Activated CD4-positive, alpha-beta T cell treated with anti-CD3 and anti-CD28 coated beads for 4 hours (primary cell): ENCODE measurements around the gene PCNT.
A peak's percentile ranks its signal among the peaks of the same experiment; 100 is the strongest.
"Not testable (repeated sequence)": the region's sequence is repeated elsewhere in the genome, so short reads cannot be mapped to it uniquely, and the experiment has no call there.

ENCODE experiments used
- DNase-seq, 2 donors: peaks; one replicate each; pipeline ENCODE4 v3.0.0-alpha.2; 2020

Gene PCNT

DNA sequence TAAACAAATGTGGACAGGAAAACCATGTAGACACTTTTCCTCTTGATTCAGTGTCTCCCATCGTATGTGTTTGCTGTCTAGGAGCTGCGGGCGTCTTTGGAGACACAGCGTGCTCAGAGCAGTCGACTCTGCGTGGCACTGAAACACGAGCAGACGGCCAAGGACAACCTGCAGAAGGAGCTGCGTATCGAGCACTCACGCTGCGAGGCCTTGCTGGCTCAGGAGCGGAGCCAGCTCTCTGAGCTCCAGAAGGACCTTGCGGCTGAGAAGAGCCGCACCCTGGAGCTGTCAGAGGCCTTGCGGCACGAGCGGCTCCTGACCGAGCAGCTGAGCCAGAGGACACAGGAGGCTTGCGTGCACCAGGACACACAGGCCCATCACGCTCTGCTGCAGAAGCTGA is 107.5 kb downstream of the PCNT start:
- no peak for DNase-seq

DNA sequence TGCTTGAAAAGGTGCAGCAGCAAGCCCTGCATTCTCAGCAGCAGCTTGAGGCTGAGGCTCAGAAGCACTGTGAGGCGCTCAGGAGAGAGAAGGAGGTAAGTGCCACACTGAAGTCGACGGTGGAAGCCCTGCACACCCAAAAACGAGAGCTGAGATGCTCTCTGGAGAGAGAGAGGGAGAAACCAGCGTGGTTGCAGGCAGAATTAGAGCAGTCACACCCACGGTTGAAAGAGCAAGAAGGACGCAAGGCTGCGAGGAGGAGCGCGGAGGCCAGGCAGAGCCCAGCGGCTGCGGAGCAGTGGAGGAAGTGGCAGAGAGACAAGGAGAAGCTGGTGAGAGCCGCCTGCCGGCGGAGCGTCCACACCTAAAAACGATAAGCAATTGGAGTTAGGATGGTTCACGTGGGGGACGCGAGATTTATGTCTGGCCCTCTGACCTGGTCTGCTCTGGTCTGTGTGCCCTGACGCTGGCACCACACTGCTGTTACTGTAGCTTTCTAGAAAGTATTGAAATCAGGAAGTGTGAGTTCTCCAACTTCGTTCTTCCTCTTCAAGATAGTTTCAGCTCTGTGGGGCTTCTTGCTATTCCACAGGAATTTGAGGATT is 108.0 kb downstream of the PCNT start:
- no peak for DNase-seq

DNA sequence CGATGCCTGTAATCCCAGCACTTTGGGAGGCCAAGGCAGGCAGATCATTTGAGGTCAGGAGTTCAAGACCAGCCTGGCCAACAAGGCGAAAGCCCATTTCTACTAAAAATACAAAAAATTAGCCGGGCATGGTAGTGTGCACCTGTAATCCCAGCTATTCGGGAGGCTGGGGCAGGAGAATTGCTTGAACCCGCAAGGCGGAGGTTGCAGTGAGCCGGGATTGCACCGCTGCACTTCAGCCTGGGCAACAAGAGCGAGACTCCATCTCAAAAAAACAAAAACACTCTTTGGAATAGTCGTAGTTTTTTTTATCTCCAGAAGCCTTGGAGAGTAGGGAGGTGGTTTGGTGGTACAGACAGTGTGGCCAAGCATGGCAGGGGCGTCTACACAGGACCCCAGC is 109.2 kb downstream of the PCNT start:
- DNase-seq, result not testable (repeated sequence)

DNA sequence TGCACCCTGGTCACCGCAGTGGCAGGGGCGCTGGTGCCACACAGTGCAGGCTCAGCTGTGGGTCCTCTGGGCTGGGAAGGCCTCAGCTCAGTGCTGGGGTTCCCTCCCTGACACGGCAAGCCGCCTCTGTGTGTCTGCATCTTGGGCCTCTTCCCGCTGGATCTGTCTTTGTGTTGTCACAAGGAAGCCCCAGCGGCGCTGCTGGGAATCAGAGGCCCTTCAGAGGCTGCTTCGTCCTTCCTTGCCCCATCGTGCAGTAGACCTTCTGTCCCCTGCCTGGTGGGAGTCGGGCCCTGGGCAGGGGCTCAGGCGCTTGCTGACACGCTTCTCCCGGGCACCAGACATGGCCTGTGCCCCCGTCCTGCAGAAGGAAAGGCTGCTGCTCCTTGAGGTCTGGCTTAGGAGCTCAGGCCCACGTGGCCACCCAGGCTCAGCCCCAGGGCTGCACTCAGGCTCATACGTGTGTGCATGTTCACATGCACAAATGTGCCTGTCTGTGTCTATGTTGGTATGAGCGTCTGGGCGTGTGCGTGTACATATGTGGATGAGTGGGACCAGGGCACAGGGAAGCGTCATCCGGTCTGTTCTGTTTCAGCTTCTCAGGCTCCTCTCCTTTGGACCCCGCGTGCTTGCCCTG is 110.5 kb downstream of the PCNT start:
- no peak for DNase-seq

DNA sequence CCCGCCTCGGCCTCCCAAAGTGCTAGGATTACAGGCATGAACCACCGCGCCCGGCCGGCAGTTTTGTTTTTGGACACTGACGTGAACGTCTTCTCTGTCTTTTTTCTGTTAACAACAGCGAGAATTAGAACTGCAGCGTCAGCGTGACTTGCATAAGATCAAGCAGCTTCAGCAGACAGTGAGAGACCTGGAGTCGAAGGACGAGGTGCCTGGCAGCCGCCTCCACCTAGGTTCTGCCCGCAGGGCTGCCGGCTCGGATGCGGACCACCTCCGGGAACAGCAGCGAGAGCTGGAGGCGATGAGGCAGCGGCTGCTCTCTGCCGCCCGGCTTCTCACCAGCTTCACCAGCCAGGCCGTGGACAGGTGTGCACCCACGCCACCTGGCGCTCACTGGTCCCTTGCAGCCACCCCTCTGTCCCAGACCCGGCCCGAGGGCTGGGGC is 111.9 kb downstream of the PCNT start:
- DNase-seq, result no peak

DNA sequence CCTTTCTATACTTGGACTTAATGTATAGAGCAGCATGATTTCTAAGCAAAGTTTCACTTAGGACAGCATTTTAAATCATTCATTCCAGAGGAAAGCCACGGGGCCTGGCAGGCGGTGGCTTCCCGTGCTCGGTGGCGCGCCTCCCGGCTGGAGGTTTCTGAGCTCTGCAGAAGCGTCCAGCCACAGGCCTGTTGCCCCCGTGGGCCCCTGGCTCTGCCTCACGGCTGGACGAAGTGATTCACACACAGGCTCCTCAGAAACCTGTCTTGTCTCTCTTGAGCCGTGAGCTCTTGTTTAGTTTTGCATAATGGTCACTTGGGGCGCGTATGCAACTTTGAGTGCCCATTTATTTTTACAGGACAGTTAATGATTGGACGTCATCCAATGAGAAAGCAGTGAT is 112.7 kb downstream of the PCNT start:
- no peak for DNase-seq

DNA sequence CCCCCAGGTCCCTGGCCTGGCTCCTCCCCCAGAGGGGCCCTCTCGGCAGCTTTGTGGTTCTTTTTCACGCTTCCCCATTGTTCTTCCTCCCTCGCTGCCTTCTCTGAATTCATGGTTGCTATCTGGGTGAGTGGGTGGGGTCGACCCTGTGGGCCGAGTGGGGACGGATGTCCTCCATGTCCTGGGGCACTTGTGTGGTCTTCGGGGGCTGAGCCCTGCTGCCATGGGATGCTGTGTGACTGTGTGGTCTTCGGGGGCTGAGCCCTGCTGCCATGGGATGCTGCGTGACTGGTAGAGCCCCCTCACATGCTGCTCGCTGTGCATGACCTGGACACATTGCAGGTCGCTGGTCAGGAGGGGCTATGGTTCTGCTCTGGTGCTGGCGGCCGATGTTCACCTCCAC is 113.1 kb downstream of the PCNT start:
- DNase-seq, result no peak

DNA sequence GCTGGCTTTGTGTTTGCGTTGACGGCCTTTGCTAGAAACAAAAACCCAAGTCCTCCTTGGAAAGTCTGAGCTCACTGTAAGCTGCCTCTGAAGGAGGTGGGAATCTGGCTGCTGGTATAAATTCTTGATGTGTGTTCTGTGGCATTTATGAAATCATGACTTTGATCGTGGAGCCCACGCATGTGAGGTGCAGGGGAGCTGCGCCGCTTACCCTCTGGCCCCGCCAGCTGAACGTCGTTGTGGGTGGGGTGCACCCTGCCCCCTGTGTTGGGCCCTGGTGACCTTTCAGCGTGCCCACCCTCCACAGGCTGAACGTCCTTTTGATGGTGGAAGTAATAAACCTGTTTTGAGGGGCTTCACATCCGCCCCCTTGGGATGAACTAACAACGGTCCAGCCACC is 113.6 kb downstream of the PCNT start:
- no peak for DNase-seq

DNA sequence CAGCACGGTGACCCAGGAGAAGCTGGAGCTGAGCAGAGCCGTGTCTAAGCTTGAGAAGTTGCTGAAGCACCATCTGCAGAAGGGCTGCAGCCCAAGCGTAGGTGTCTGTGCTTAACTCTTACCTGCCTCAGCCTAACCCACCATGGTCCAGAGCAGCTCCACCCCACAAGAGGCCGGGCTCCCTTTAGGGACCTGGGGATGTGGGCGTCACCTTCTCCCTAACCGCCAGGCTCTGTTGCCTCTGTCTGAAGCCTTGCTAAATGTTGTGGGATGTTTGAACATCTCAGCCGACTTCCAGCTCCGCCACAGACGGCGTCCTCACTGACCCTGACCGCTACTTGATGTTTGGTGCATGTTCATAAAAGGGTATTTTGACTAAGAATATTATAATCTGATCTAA is 114.3 kb downstream of the PCNT start:
- DNase-seq, result no peak

DNA sequence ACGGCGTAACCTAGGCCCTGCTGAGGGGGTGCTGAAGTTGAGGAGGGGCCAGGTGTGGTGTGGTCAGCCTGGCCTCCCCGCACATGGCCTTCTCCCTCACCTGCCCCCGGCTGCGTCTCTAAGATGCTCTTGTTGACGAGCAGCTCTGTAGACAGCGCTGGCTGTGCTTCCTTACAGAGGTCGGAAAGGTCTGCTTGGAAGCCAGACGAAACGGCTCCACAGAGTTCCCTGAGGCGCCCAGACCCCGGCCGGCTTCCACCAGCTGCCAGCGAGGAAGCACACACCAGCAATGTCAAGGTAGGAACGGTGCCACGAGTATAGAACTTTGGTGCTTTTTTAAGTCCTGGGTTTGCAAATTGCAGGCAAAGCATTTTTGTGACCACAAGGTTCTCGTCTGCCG is 116.0 kb downstream of the PCNT start:
- DNase-seq, result no peak

DNA sequence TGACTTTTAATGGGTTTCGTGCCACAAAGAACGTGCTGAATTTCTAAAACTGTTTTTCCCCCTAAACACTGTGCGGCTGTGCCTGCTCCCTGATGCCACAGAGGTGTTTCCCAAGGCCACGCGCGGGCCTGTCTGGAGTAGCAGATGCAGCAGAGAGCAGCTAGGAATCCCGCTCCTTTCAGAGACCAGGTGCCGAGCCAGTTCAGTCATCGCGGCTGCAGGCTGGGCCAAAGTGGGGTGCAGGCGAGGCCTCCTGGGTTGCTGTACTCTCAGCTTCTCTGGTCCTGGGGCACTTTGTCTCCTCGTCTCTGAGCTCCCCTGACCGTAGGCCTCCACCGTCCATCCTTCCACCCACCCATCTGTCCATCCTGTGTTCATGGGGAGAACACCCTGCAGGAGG is 117.4 kb downstream of the PCNT start:
- DNase-seq, result no peak

DNA sequence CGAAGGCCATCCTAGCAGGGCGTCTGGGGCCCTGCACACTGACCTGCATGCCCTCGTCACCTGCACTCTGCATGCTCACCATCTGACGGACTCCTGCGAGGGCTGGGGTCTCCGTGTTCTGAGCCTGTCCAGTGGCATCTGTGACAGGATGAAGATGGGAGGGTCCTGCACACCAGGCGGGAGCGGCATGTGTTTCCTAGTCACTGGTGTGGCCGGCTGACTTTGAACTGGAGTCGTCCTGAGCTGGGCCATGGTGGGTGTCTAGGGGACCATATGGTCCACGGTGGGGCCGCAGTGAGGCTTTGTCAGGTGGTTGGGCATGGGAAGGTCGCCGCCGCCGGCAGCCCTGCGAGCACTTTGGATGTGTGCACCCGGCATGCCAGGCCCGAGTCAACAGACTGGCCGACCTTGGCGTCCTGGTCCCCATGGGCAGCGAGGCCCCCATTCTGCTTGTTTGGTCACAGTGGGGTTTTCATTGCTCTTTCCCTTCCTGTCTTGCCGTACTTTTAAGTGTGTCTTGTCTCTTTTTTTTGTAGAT is 118.1 kb downstream of the PCNT start:
- DNase-seq, result no peak

DNA sequence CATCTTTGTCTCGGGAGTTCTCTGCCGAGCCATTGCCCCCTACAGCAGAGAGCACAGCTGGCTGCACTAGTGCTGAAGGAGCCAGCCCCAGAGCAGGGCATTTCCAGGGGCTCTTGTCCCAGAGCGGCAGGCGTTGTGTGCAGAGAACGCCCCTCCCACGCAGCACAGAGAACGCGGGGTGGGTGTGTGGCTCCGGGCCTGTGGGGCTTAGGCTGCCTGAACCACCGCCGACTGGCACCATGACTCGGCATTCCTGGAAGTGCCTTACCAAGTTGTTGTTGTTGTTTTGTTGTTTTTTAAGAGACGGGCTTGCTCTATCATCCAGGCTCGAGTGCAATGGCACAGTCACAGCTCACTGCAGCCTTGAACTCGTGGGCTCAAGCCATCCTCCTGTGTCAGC is 119.0 kb downstream of the PCNT start:
- no peak for DNase-seq

DNA sequence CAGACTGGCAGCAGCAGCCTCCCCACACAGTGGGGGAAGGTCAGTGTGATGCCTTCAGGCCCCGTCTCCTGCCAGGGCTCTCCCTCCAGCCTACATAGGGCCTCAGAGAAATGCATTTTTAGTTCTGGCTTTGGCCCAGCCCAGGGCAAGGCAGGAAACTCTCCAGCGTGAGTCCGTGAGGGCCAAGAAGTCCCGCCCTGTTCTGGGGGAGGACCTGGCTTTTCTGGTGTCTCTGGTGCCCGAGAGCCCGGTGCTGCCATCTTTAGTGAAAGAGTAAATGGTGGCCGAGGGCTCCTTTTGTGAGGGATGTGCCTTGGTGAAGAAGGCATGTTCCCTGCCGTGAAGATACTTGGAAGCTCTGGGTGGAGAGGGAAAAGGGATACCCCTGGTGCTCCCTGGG is 120.0 kb downstream of the PCNT start:
- no peak for DNase-seq

DNA sequence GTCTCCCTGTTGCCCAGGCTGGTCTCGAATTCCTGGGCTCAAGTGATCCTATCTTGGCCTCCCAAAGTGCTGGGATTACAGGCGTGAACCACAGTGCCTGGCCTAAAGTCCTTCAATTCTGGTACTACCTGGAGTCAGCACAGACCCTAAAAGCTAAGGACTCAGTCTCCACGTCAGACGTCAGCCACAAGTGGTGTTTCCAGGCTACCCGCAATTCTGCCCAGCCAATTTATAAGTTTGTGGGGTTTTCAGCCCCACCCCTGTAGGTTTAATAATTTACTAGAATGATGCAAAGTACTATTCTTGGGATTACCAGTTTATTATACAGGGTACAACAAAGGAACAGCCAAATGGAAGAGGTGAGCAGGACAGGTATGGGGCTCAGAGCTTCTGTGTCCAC is 124.2 kb downstream of the PCNT start:
- DNase-seq, result no peak

DNA sequence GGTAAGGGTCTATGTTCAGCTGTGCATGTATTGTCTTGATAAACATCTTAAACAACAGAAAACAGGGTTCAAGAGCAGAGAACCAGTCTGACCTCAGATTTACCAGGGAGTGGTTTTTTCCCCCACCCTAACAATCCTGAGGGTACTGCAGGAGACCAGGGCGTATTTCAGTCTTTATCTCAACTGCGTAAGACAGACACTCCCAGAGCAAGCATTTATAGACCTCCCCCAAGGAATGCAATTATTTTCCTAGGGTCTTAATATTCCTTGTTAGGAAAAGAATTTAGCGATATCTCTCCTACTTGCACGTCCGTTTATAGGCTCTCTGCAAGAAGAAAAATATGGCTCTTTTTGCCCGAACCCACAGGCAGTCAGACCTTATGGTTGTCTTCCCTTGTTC is 124.9 kb downstream of the PCNT start:
- not testable (repeated sequence) for DNase-seq

DNA sequence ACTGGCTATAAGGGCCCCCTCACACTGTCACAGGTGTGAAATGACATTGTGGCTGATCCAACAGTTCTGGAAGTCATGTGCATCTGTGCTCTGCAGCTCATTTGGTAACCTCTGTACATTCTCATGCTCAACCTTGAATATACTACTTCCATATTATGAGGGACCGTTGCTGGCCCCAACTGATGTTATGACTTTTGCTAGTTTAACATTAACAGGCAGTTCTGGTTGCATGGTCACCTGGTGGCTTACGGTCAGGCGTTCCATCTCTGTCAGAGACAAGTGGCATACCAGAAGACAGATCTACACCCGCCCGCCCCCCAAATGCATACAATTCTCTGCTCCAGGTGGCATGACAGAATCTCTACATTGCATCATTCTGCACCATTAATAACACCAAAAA is 128.8 kb downstream of the PCNT start:
- no peak for DNase-seq

DNA sequence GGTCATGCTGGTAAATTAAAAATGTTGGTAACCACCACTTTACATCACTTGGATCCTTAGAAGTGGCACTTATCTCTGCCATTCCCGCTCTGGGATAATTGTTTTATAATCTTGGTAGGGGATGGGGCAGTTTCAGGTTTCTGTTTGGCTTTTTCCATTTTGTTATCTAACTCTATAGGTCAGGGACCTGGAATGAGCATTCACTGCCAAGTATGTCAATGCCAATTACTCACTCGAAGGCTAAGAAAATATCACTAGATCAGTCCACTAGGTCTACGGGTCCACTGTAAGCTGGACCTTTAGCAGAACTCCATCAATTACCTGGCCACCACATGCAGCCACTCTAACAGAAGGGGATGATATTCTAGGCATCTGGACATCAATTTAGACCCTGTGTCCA is 130.2 kb downstream of the PCNT start:
- no peak for DNase-seq

DNA sequence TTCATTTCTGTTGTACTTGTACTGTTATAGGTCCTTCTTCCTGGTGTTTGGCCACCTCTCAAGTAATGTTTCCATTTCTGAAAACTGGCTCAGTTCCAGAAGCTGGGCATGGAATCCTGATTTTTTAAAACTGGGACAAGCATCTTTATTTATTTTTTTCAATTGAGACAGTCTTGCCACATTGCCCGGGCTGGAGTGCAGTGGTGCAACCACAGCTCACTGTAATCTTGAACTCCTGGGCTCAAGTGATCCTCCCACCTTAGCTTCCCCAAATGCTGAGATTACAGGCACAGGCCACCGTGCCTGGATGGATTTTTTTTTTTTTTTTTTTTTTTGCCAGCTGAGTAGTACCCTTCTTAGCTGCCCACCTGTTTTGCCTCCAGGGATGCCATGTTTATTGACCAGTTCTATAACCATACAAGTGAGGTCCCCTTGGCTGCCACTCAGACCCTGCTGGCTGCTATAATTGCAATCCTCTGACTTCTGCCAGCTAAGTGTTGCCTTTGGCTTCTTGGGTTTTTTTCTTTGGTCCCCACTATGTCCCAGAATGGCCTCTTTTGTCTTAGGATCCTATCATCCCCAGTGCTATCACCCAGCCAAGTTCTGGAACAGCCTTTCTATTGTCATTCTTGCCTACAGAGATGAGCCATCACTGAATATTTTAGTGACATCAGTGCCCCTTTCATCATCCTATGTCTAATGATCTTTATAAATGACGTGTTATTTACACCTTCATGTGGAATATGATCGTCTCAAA is 130.9 kb downstream of the PCNT start:
- no peak for DNase-seq

DNA sequence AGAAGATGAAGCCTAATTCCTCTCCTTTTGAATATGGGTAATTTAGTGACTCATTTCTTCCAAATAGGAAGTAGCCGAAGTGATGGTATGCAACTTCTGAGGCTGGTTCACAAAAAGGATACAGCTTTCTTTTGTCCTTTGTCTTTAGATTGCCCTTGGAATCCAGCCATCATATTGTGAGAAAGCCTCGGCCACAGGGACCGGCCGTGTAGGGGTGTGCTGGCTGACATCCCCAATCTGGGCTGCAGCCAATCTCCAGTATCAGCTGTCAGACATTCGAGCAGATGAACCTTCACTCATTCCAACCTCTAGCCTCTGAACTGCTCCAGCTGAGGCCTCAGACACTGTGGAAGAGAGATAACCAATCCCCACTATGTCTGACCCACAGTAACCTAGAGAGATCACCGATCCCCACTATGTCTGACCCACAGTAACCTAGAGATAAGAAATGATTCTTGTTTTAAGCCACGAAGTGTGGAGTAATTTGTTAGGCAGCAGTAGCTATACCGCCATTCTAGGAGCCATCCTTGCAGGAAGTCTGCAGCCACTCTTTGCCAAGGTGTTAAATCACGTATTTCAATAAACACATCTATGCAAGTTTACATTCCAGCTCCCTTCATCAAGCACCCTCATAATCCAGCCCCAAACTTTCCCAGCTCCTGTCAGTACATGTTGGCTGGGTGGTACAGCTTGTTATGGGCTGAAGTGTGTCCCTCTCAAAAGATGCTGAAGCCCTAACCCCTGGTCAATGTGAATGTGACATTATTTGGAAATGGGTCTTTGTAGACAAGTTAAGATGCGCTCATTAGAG is 131.8 kb downstream of the PCNT start:
- DNase-seq, result no peak

DNA sequence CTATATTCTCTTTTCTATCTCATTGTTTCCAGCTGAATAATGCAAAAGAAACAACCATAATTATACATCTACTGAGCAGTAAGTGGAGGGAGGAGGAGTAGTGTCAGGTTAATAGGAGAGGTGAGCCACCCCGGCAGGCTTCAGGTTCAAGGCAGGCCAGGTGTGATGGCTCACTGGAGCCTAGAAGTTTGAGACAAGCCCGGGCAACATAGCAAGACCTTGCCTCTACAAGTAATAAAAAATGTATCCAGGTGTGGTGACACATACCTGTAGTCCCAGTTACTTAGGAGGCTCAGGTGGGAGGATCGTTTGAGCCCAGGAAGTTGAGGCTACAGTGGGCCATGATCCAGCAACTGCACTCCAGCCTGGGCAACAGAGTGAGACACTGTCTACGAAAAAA is 132.8 kb downstream of the PCNT start:
- DNase-seq, result no peak

DNA sequence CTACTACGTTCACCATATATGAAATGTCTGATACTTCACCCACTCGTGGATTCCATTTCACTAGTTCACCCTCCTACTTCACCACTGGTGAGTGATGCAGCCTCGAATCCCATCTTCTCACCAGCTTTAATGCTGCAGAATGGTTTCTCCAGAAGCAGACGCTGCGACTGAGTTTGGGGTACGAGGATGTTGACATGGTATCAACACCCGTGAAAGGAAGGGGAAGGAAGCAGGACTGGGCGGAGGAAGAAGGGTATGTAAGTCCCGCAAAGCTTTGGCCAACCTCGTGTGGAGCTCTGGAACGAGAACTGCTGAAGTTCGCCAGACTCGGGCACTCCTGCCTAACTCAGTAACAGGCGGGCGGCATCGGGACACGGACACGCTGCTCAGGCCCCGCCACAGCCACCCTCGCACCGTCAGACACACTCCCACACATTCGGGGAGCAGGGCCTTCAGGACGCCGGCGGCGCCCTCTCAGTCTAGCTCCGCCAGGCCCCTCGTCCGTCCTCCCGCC is 133.9 kb downstream of the PCNT start:
- DNase-seq, result peak; percentile 15 to 30
